ENCODE results near the gene CEP72.

CEP72 gene

GRCh38 chr5:639253-639530 is 27.1 kb downstream of the CEP72 start:
- no peak for TF ChIP-seq ZNF384 (IDR thresholded peaks at IDR 0.05)
- no peak for TF ChIP-seq L3MBTL2 (conservative IDR thresholded peaks at IDR 0.05)
- TF ChIP-seq FOXK2 (IDR thresholded peaks at IDR 0.05), result no peak
- TF ChIP-seq SUZ12 (IDR thresholded peaks at IDR 0.05), result no peak
- no peak for TF ChIP-seq FOXM1 (IDR thresholded peaks at IDR 0.05; ENCODE audit: borderline replicate concordance)
- TF ChIP-seq CTBP1 (IDR thresholded peaks at IDR 0.05; ENCODE audit: borderline replicate concordance), result no peak
- TF ChIP-seq ELF4 (IDR thresholded peaks at IDR 0.05), result no peak
- no peak for TF ChIP-seq NFRKB (IDR thresholded peaks at IDR 0.05)
- TF ChIP-seq PKNOX1 (IDR thresholded peaks at IDR 0.05), result no peak
- ChIA-PET CTCF (no interaction called here), POLR2A (no interaction called here)
- no peak for DNase-seq (ENCODE audit: extremely low spot score)

GRCh38 chr5:639584-640213 is 27.6 kb downstream of the CEP72 start:
- CTCF ChIA-PET, result no interaction called here
- DNase-seq (ENCODE audit: extremely low spot score), result no peak
- TF ChIP-seq FOXM1 (IDR thresholded peaks at IDR 0.05; ENCODE audit: borderline replicate concordance) (no peak), FOXK2 (IDR thresholded peaks at IDR 0.05) (no peak), ZNF384 (IDR thresholded peaks at IDR 0.05) (no peak), ELF4 (IDR thresholded peaks at IDR 0.05) (no peak), SP1 (IDR thresholded peaks at IDR 0.05) (no peak), SUZ12 (IDR thresholded peaks at IDR 0.05) (no peak), HDGF (IDR thresholded peaks at IDR 0.05; ENCODE audit: borderline replicate concordance) (no peak), L3MBTL2 (conservative IDR thresholded peaks at IDR 0.05) (no peak), FOXA1 (IDR thresholded peaks at IDR 0.05) (no peak), BHLHE40 (IDR thresholded peaks at IDR 0.05; ENCODE audit: borderline replicate concordance) (no peak), NFRKB (IDR thresholded peaks at IDR 0.05) (no peak), ARNT (IDR thresholded peaks at IDR 0.05) (no peak), LEF1 (IDR thresholded peaks at IDR 0.05; ENCODE audit: borderline replicate concordance) (no peak), CTBP1 (IDR thresholded peaks at IDR 0.05; ENCODE audit: borderline replicate concordance) (no peak)
- POLR2A ChIA-PET, result no interaction called here

- no peak for DNase-seq (ENCODE audit: extremely low spot score)
- TF ChIP-seq FOXM1 (IDR thresholded peaks at IDR 0.05; ENCODE audit: borderline replicate concordance) (no peak), ARNT (IDR thresholded peaks at IDR 0.05) (no peak), FOXA1 (IDR thresholded peaks at IDR 0.05) (no peak), NFRKB (IDR thresholded peaks at IDR 0.05) (no peak), PKNOX1 (IDR thresholded peaks at IDR 0.05) (no peak), CTBP1 (IDR thresholded peaks at IDR 0.05; ENCODE audit: borderline replicate concordance) (no peak), LEF1 (IDR thresholded peaks at IDR 0.05; ENCODE audit: borderline replicate concordance) (no peak), L3MBTL2 (conservative IDR thresholded peaks at IDR 0.05) (no peak), BHLHE40 (IDR thresholded peaks at IDR 0.05; ENCODE audit: borderline replicate concordance) (no peak), ZNF384 (IDR thresholded peaks at IDR 0.05) (no peak), HDGF (IDR thresholded peaks at IDR 0.05; ENCODE audit: borderline replicate concordance) (no peak), SUZ12 (IDR thresholded peaks at IDR 0.05) (no peak), TARDBP (IDR thresholded peaks at IDR 0.05) (no peak), ELF4 (IDR thresholded peaks at IDR 0.05) (no peak), SP1 (IDR thresholded peaks at IDR 0.05) (no peak), FOXK2 (IDR thresholded peaks at IDR 0.05) (no peak)
- ChIA-PET POLR2A (no interaction called here), CTCF (interaction anchor here (0.6 kb wide), 1 partner anchor 179 kb away, joined by 3 read pairs; no protein-coding TSS in a partner anchor)
These were observed 28.6 kb downstream of the CEP72 start for GRCh38 chr5:640461-641330.

- CTCF ChIA-PET, result no interaction called here
- POLR2A ChIA-PET, result no interaction called here
- DNase-seq (ENCODE audit: extremely low spot score), result no peak
- TF ChIP-seq L3MBTL2 (conservative IDR thresholded peaks at IDR 0.05) (no peak), FOXK2 (IDR thresholded peaks at IDR 0.05) (no peak), SUZ12 (IDR thresholded peaks at IDR 0.05) (no peak), CTBP1 (IDR thresholded peaks at IDR 0.05; ENCODE audit: borderline replicate concordance) (no peak), FOXM1 (IDR thresholded peaks at IDR 0.05; ENCODE audit: borderline replicate concordance) (no peak), PKNOX1 (IDR thresholded peaks at IDR 0.05) (no peak), NFRKB (IDR thresholded peaks at IDR 0.05) (no peak), TARDBP (IDR thresholded peaks at IDR 0.05) (no peak), ZNF384 (IDR thresholded peaks at IDR 0.05) (no peak), SP1 (IDR thresholded peaks at IDR 0.05) (no peak), LEF1 (IDR thresholded peaks at IDR 0.05; ENCODE audit: borderline replicate concordance) (no peak), FOXA1 (IDR thresholded peaks at IDR 0.05) (no peak)
These were observed 29.2 kb downstream of the CEP72 start for GRCh38 chr5:641331-641765.

- no peak for DNase-seq (ENCODE audit: extremely low spot score)
- ChIA-PET POLR2A (interaction anchor here (0.9 to 1.1 kb wide), 3 partner anchors 15 to 424 kb away, joined by 3 read pairs; partner anchors contain the start of gene SDHA), CTCF (no interaction called here)
- TF ChIP-seq HDGF (IDR thresholded peaks at IDR 0.05; ENCODE audit: borderline replicate concordance) (no peak), FOXA1 (IDR thresholded peaks at IDR 0.05) (no peak), ELF4 (IDR thresholded peaks at IDR 0.05) (no peak), BHLHE40 (IDR thresholded peaks at IDR 0.05; ENCODE audit: borderline replicate concordance) (no peak), FOXK2 (IDR thresholded peaks at IDR 0.05) (no peak), PKNOX1 (IDR thresholded peaks at IDR 0.05) (no peak), NFRKB (IDR thresholded peaks at IDR 0.05) (no peak), ARNT (IDR thresholded peaks at IDR 0.05) (no peak)
These were observed 30.3 kb downstream of the CEP72 start for GRCh38 chr5:642481-642880.
